ENCODE data around the gene RBM20. TPM values are rescaled to one million over a fixed set of nuclear protein-coding genes. Genes with fewer than 3 reads are reported as not detected.

Gene RBM20
- total and polyA plus RNA-seq, 2 experiments from 2014 or later: 0.05 to 0.17 TPM

GRCh38 chr10:110646417-110647135 lies 2.4 kb downstream of the RBM20 start:
- Histone ChIP-seq H3K79me2 (replicated peaks; ENCODE audit: insufficient read depth) (no peaks in the 10 kb centered on the region), H4K20me1 (replicated peaks; ENCODE audit: insufficient read depth) (no peaks in the 10 kb centered on the region), H3K4me1 (ENCODE audit: insufficient read depth) (peaks cover 21% of the 10 kb centered on the region), H3K4me2 (no peak overlapping the region), H3K27ac (ENCODE audit: low read depth) (no peak overlapping the region), H2AFZ (no peak overlapping the region), H3K36me3 (ENCODE audit: insufficient read depth) (no peaks in the 10 kb centered on the region), H3F3A (replicated peaks; ENCODE audit: low read depth) (no peaks in the 10 kb centered on the region), H3K4me3 (no peak overlapping the region), H3K9me2 (ENCODE audit: insufficient read depth) (no peaks in the 10 kb centered on the region), H3K27me3 (ENCODE audit: insufficient read depth) (peaks cover 61% of the 10 kb centered on the region)
- no peak overlapping the region for H3K27ac Mint-ChIP-seq
- H3K4me1 Mint-ChIP-seq: peaks cover 36% of the 10 kb centered on the region
- TF ChIP-seq, protein P1, sequence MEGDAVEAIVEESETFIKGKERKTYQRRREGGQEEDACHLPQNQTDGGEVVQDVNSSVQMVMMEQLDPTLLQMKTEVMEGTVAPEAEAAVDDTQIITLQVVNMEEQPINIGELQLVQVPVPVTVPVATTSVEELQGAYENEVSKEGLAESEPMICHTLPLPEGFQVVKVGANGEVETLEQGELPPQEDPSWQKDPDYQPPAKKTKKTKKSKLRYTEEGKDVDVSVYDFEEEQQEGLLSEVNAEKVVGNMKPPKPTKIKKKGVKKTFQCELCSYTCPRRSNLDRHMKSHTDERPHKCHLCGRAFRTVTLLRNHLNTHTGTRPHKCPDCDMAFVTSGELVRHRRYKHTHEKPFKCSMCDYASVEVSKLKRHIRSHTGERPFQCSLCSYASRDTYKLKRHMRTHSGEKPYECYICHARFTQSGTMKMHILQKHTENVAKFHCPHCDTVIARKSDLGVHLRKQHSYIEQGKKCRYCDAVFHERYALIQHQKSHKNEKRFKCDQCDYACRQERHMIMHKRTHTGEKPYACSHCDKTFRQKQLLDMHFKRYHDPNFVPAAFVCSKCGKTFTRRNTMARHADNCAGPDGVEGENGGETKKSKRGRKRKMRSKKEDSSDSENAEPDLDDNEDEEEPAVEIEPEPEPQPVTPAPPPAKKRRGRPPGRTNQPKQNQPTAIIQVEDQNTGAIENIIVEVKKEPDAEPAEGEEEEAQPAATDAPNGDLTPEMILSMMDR (conservative IDR thresholded peaks at IDR 0.05; ENCODE audit: low read depth in 2 of 2): no peak
- TF ChIP-seq POLR2AphosphoS5 (IDR thresholded peaks at IDR 0.05; ENCODE audit: low read depth) (no peak), REST (IDR thresholded peaks at IDR 0.05; ENCODE audit: unreplicated experiment) (no peak), EZH2 (IDR thresholded peaks at IDR 0.05; ENCODE audit: low read depth, unreplicated experiment) (no peak)
- H3K9me3 Mint-ChIP-seq: no peaks in the 10 kb centered on the region
- no peaks in the 10 kb centered on the region; the same call in 2 of the 3 replicates for H3K36me3 Mint-ChIP-seq (ENCODE audit: low read depth)
- peaks cover 30% of the 10 kb centered on the region for H3K27me3 Mint-ChIP-seq (ENCODE audit: insufficient read depth, low read depth, poor library complexity)
- DNase-seq (ENCODE audit: low spot score) (no peak), ATAC-seq (no peak)
- H3K4me3 Mint-ChIP-seq: no peak overlapping the region

DNA sequence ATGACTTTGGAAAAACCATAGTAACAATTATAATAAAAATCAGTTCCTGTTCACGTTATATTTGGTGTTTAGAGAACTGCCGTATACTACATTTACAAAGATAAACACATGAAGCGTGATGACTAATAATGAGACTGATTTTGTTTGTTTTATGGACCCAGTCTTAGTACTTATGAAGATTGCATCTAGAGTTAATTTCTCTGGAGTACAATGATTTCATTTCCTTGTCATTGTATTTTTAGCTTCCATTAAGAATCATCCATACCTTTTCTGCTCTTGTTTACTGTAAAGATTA lies 2.9 kb downstream of the RBM20 start:
- Mint-ChIP-seq H3K27ac (no peak overlapping the region), H3K4me3 (no peak overlapping the region), H3K27me3 (ENCODE audit: insufficient read depth, low read depth, poor library complexity) (peaks cover 27% of the 10 kb centered on the region), H3K9me3 (no peaks in the 10 kb centered on the region), H3K36me3 (ENCODE audit: low read depth) (no peaks in the 10 kb centered on the region; the same call in 2 of the 3 replicates), H3K4me1 (peaks cover 32% of the 10 kb centered on the region)
- H3K4me2 ChIP-seq: no peak overlapping the region
- no peaks in the 10 kb centered on the region for H3K79me2 ChIP-seq (replicated peaks; ENCODE audit: insufficient read depth)
- no peak overlapping the region for H3K27ac ChIP-seq (ENCODE audit: low read depth)
- H3K4me3 ChIP-seq: no peak overlapping the region
- no peak overlapping the region for H2AFZ ChIP-seq
- peaks cover 56% of the 10 kb centered on the region for H3K27me3 ChIP-seq (ENCODE audit: insufficient read depth)
- H3K36me3 ChIP-seq (ENCODE audit: insufficient read depth): no peaks in the 10 kb centered on the region
- no peaks in the 10 kb centered on the region for H4K20me1 ChIP-seq (replicated peaks; ENCODE audit: insufficient read depth)
- no peak for DNase-seq (ENCODE audit: low spot score)
- ATAC-seq: no peak
- H3K9me2 ChIP-seq (ENCODE audit: insufficient read depth): no peaks in the 10 kb centered on the region
- H3K4me1 ChIP-seq (ENCODE audit: insufficient read depth): peaks cover 16% of the 10 kb centered on the region
- no peaks in the 10 kb centered on the region for H3F3A ChIP-seq (replicated peaks; ENCODE audit: low read depth)
- no peak for TF ChIP-seq ZNF331 (CRISPR knock-in tag; IDR thresholded peaks at IDR 0.05; ENCODE audit: low read depth)
- TF ChIP-seq NANOG (IDR thresholded peaks at IDR 0.05; ENCODE audit: borderline replicate concordance): no peak
- no peak for TF ChIP-seq EZH2phosphoT487 (IDR thresholded peaks at IDR 0.05; ENCODE audit: unreplicated experiment)
- no peak for TF ChIP-seq ZNF114 (CRISPR knock-in tag; IDR thresholded peaks at IDR 0.05)
- TF ChIP-seq EZH2 (IDR thresholded peaks at IDR 0.05; ENCODE audit: low read depth, unreplicated experiment): no peak
- no peak for TF ChIP-seq CREB1 (CRISPR knock-in tag; IDR thresholded peaks at IDR 0.05; ENCODE audit: low read depth)
- no peak for TF ChIP-seq REST (IDR thresholded peaks at IDR 0.05; ENCODE audit: unreplicated experiment)
- no peak for TF ChIP-seq STAT1 (IDR thresholded peaks at IDR 0.05; ENCODE audit: unreplicated experiment)
- no peak for TF ChIP-seq POLR2AphosphoS5 (IDR thresholded peaks at IDR 0.05; ENCODE audit: low read depth)
- TF ChIP-seq JUNB (IDR thresholded peaks at IDR 0.05; ENCODE audit: unreplicated experiment): no peak
- TF ChIP-seq, protein P2, sequence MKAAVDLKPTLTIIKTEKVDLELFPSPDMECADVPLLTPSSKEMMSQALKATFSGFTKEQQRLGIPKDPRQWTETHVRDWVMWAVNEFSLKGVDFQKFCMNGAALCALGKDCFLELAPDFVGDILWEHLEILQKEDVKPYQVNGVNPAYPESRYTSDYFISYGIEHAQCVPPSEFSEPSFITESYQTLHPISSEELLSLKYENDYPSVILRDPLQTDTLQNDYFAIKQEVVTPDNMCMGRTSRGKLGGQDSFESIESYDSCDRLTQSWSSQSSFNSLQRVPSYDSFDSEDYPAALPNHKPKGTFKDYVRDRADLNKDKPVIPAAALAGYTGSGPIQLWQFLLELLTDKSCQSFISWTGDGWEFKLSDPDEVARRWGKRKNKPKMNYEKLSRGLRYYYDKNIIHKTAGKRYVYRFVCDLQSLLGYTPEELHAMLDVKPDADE (IDR thresholded peaks at IDR 0.05): no peak

Measured in GM23338 (cell line).